Heart left ventricle (tissue), 16 donors: Measurements from ENCODE around the gene GPR83. TPM values are rescaled to one million over a fixed set of nuclear protein-coding genes. Genes with fewer than 3 reads are reported as not detected.
"Not testable (repeated sequence)": the region's sequence is repeated elsewhere in the genome, so short reads cannot be mapped to it uniquely, and the experiment has no call there.

Source experiments
- ATAC-seq, 4 donors: fragments of 200-7000 bp; cut with Tn5 transposase; one replicate each; pipeline ENCODE4 v1.9.1; 2020 to 2022; ENCODE audit warnings: moderate library complexity in 4 of 4, mild to moderate bottlenecking in 3 of 4, moderate number of reproducible peaks in 1 of 4
- DNase-seq, 5 donors: peaks; one replicate each; pipeline ENCODE4 v3.0.0-alpha.2; 2020
- H3K27ac ChIP-seq, 12 donors: fragments of 200-600 bp; sonication (generic) in 4 of 12; one replicate each; pipeline versions ENCODE4 v1.5.0 to v1.8.0; 2016 to 2022; ENCODE audit warnings: mild to moderate bottlenecking in 2 of 12
- H3K27me3 ChIP-seq, 9 donors: fragments of 200-600 bp; sonication (generic) in 2 of 9; one replicate each; pipeline versions ENCODE4 v1.5.1 to v1.8.0; 2016 to 2022; ENCODE audit warnings: mild to moderate bottlenecking in 3 of 9
- H3K36me3 ChIP-seq, 9 donors: fragments of 200-600 bp; sonication (generic) in 2 of 9; one replicate each; pipeline versions ENCODE4 v1.5.0 to v1.8.0; 2018 to 2022; ENCODE audit warnings: mild to moderate bottlenecking in 2 of 9
- H3K4me1 ChIP-seq, 12 donors: fragments of 200-600 bp; sonication (generic) in 4 of 12; one replicate each; pipeline versions ENCODE4 v1.5.0 to v1.8.0; 2016 to 2022; ENCODE audit warnings: mild to moderate bottlenecking in 3 of 12
- H3K4me3 ChIP-seq, 12 donors: fragments of 200-600 bp; sonication (generic) in 4 of 12; one replicate each; pipeline versions ENCODE4 v1.5.0 to v1.8.0; 2017 to 2022; ENCODE audit warnings: mild to moderate bottlenecking in 9 of 12, moderate library complexity in 4 of 12
- H3K9me3 ChIP-seq, 12 donors: fragments of 200-600 bp; sonication (generic) in 4 of 12; one replicate each; pipeline versions ENCODE4 v1.5.0 to v1.8.0; 2016 to 2022; ENCODE audit warnings: mild to moderate bottlenecking in 1 of 12
- CTCF ChIP-seq, 12 donors: fragments of 200-600 bp; sonication (generic) in 4 of 12; IDR thresholded peaks; one replicate each; pipeline versions ENCODE4 v1.5.0 to v1.8.0; 2018 to 2022; ENCODE audit warnings: antibody characterized with exemption in 12 of 12, mild to moderate bottlenecking in 5 of 12
- POLR2A ChIP-seq, 2 donors: fragments of 450-650 bp; IDR thresholded peaks; one replicate each; pipeline ENCODE4 v1.6.1; 2017; ENCODE audit warnings: antibody characterized with exemption in 2 of 2, mild to moderate bottlenecking in 2 of 2, moderate library complexity in 2 of 2
- WGBS, 4 donors: extraction: QIAGEN DNeasy Blood & Tissue Kit in 2 of 4; methylation state at CpG; one replicate each; pipeline versions ENCODE4 v1.1.5 to v1.1.7; 2013 to 2018; 5-methylcytosine and 5-hydroxymethylcytosine counted together
- intact Hi-C, 10 donors: fragments of 100-400 bp; cut with DNase I; formaldehyde crosslinking; loops; one replicate each; pipeline versions ENCODE4 v1.11.1 to v1.14.2; 2022
- polyA plus RNA-seq, 2 donors: library from polyadenylated mRNA; stranded (reverse); fragments of 200-250 nt; gene quantifications; one replicate each; pipeline ENCODE4 v1.2.3, GENCODE V29; 2013
- total RNA-seq, 9 donors: library from RNA; depleted of rRNA in 2 of 9; stranded (reverse); fragments of >200 nt in 2 of 9; fragmentation: NEBNext Ultra II Directional in 3 of 9; extraction: Animal tissue kit (Norgen Biotek cat#: 25700) in 3 of 9; gene quantifications; one replicate each; pipeline versions ENCODE4 v1.1.0 to v1.2.4, GENCODE V29; 2016 to 2023
- donor health status: ischemic (EF 13 %, LVEDD 7.1; RV severe dilation, severe dysfunction).
- donor health status: healthy with polysubstance abuse.
- donor health status: DM: no; HTN: yes; CAD: no.
- donor health status: DM: no; HTN: no; CAD: no.
- donor health status: ischemic (EF 25% LVEDD 6.9; RV normal size, moderate dysfunction).
- donor health status: ischemic (EF 25% LVEDD 5.7; RV mildly dilated, moderate dysfunction).
- donor health status: healthy.
- donor health status: DM: yes; HTN: yes; CAD: no.
- donor health status: ischemic (EF 35%, LVEDD 5.7; RV mildly dilated, moderate dysfunction).
- donor health status: nonischemic (EF 11% LVEDD 7.7; RV severe dilation, severe dysfunction).
- donor health status: DM: yes; HTN: yes; CAD: no.
- donor health status: PGD.
- donor health status: ischemic (EF 29% LVEDD 5.4; RV normal size, mild dysfunction).
- donor health status: nonischemic (EF 23%, LVEDD 6.1; RV moderate dilation, normal function).

The GPR83 gene
- total and polyA plus RNA-seq, 11 donors: 0.04 to 0.44 (median 0.18) TPM; not detected in 2

- WGBS, 4 donors: 69 to 93% (median 84%) methylated on average over 1 of the region's 1 CpG
- Histone ChIP-seq H3K9me3 (no peaks in the 10 kb centered on the region), H3K27ac (no peak overlapping the region), H3K27me3 (no peaks in the 10 kb centered on the region), H3K4me3 (no peak overlapping the region), H3K36me3 (no peaks in the 10 kb centered on the region), H3K4me1 (no peaks in the 10 kb centered on the region)
- ATAC-seq (no peak), DNase-seq (no peak)
- intact Hi-C loops: no loop called here
- no peak for TF ChIP-seq CTCF (IDR thresholded peaks at IDR 0.05)
- no peak for TF ChIP-seq POLR2A (IDR thresholded peaks at IDR 0.05)
These were observed 24.4 kb downstream of the GPR83 start for GRCh38 chr11:94376841-94377240.

GRCh38 chr11:94370576-94370975, 30.6 kb downstream of the GPR83 start:
- H3K27ac ChIP-seq, DNase-seq, H3K36me3 ChIP-seq, H3K9me3 ChIP-seq, intact Hi-C loops, H3K4me3 ChIP-seq, ATAC-seq, H3K4me1 ChIP-seq, H3K27me3 ChIP-seq: not testable (repeated sequence)
- 78 to 100% (median 83%) methylated on average over 1 to 6 of the region's 6 CpGs for WGBS, 4 donors

GRCh38 chr11:94350850-94351563, 50.2 kb downstream of the GPR83 start:
- WGBS, 4 donors: 60 to 77% (median 69%) methylated on average over 6 to 10 of the region's 10 CpGs
- intact Hi-C loops: loop anchor here in 1 of 10 donors (10.0 kb wide), 1 partner anchor 56 kb away; no protein-coding TSS in a partner anchor

GRCh38 chr11:94346311-94346710, 54.9 kb downstream of the GPR83 start:
- H3K4me1 ChIP-seq, intact Hi-C loops, H3K9me3 ChIP-seq, ATAC-seq, H3K36me3 ChIP-seq, DNase-seq, H3K27me3 ChIP-seq, H3K4me3 ChIP-seq, H3K27ac ChIP-seq: not testable (repeated sequence)
- WGBS, 4 donors: 77 to 84% (median 79%) methylated on average over 8 of the region's 8 CpGs

More at GRCh38 chr11:94350850-94351563, 50.2 kb downstream of the GPR83 start:
- not testable (repeated sequence) for H3K27ac ChIP-seq, H3K4me1 ChIP-seq, H3K36me3 ChIP-seq, H3K4me3 ChIP-seq, ATAC-seq, H3K9me3 ChIP-seq, H3K27me3 ChIP-seq, DNase-seq

GRCh38 chr11:94343495-94343894, 57.7 kb downstream of the GPR83 start:
- TF ChIP-seq CTCF (IDR thresholded peaks at IDR 0.05): no peak
- no peak for TF ChIP-seq POLR2A (IDR thresholded peaks at IDR 0.05)
- H3K27ac ChIP-seq: no peak overlapping the region
- intact Hi-C loops: no loop called here
- DNase-seq: no peak
- H3K27me3 ChIP-seq: no peaks in the 10 kb centered on the region
- H3K4me3 ChIP-seq: no peak overlapping the region
- H3K9me3 ChIP-seq: no peaks in the 10 kb centered on the region
- no peaks in the 10 kb centered on the region for H3K4me1 ChIP-seq
- no peak for ATAC-seq
- H3K36me3 ChIP-seq: no peaks in the 10 kb centered on the region
- 83 to 92% (median 89%) methylated on average over 1 of the region's 1 CpG for WGBS, 4 donors

GRCh38 chr11:94342250-94342649, 59.0 kb downstream of the GPR83 start:
- Histone ChIP-seq H3K4me3 (no peak overlapping the region), H3K4me1 (no peaks in the 10 kb centered on the region), H3K9me3 (no peaks in the 10 kb centered on the region), H3K36me3 (no peaks in the 10 kb centered on the region), H3K27me3 (no peaks in the 10 kb centered on the region), H3K27ac (no peak overlapping the region)
- ATAC-seq: no peak
- no peak for TF ChIP-seq POLR2A (IDR thresholded peaks at IDR 0.05)
- TF ChIP-seq CTCF (IDR thresholded peaks at IDR 0.05): no peak
- 72 to 83% (median 74%) methylated on average over 3 of the region's 3 CpGs for WGBS, 4 donors
- DNase-seq: no peak
- intact Hi-C loops: no loop called here
